Hepatocyte (in vitro differentiated cells): Measurements from ENCODE around the gene RPL10A. TPM values are rescaled to one million over a fixed set of nuclear protein-coding genes. Genes with fewer than 3 reads are reported as not detected.

Source experiments
- DNase-seq: peaks from one replicate; pipeline ENCODE4 v3.0.0-alpha.2; 2016; ENCODE audit warnings: low spot score
- H2AFZ ChIP-seq: fragments of 200-600 bp; sonication (generic); 2 replicates; pipeline ENCODE4 v1.6.0; 2016; ENCODE audit warnings: antibody characterized with exemption, mild to moderate bottlenecking
- H3K27ac ChIP-seq: fragments of 200-600 bp; sonication (generic); 2 replicates; pipeline ENCODE4 v1.5.1; 2016; ENCODE audit warnings: mild to moderate bottlenecking
- H3K27me3 ChIP-seq: fragments of 200-600 bp; sonication (generic); 2 replicates; pipeline ENCODE4 v1.6.1; 2016
- H3K36me3 ChIP-seq: fragments of 200-600 bp; sonication (generic); replicated peaks from 2 replicates; pipeline ENCODE4 v1.5.1; 2016; ENCODE audit warnings: low read depth; ENCODE audit not compliant: insufficient read depth
- H3K4me1 ChIP-seq: fragments of 200-600 bp; sonication (generic); 2 replicates; pipeline ENCODE4 v1.5.1; 2016; ENCODE audit warnings: mild to moderate bottlenecking, moderate library complexity; ENCODE audit not compliant: insufficient read depth
- H3K4me2 ChIP-seq: fragments of 200-600 bp; sonication (generic); 2 replicates; pipeline ENCODE4 v1.6.0; 2016
- H3K4me3 ChIP-seq: fragments of 200-600 bp; sonication (generic); 2 replicates; pipeline ENCODE4 v1.5.1; 2016; ENCODE audit warnings: mild to moderate bottlenecking
- H3K79me2 ChIP-seq: fragments of 200-600 bp; sonication (generic); 2 replicates; pipeline ENCODE4 v1.6.0; 2017; ENCODE audit warnings: mild to moderate bottlenecking
- H3K9me2 ChIP-seq: fragments of 200-600 bp; sonication (generic); replicated peaks from 2 replicates; pipeline ENCODE4 v1.6.0; 2017; ENCODE audit warnings: mild to moderate bottlenecking; ENCODE audit not compliant: insufficient read depth
- H3K9me3 ChIP-seq: fragments of 200-600 bp; sonication (generic); 2 replicates; pipeline ENCODE4 v1.5.1; 2016; ENCODE audit warnings: low read depth, mild to moderate bottlenecking
- H4K20me1 ChIP-seq: fragments of 200-600 bp; sonication (generic); 2 replicates; pipeline ENCODE4 v1.6.0; 2016; ENCODE audit warnings: mild to moderate bottlenecking; ENCODE audit not compliant: insufficient read depth, poor library complexity, severe bottlenecking
- EZH2 ChIP-seq: fragments of 200-600 bp; sonication (generic); IDR thresholded peaks from 2 replicates; pipeline ENCODE4 v1.6.1; 2016; ENCODE audit warnings: antibody characterized with exemption, mild to moderate bottlenecking, borderline replicate concordance
- EZH2phosphoT487 ChIP-seq: fragments of 200-600 bp; sonication (generic); IDR thresholded peaks from one replicate; pipeline ENCODE4 v1.6.1; 2018; ENCODE audit warnings: antibody characterized with exemption, mild to moderate bottlenecking, low read depth, moderate library complexity; ENCODE audit not compliant: unreplicated experiment, severe bottlenecking
- WGBS: methylation state at CpG from one replicate; pipeline ENCODE4 v1.1.6; 2016; ENCODE audit warnings: low lambda C conversion rate; ENCODE audit errors: missing lambda C conversion rate; 5-methylcytosine and 5-hydroxymethylcytosine counted together
- polyA plus RNA-seq: library from polyadenylated mRNA; unstranded; fragments of >200 nt; fragmentation: Nextera tagmentation; extraction: Ambion mirVana; gene quantifications from 2 replicates; pipeline ENCODE4 v1.2.1, GENCODE V29; 2016
- total RNA-seq: library from RNA; depleted of rRNA; stranded (reverse); fragments of >200 nt; gene quantifications from 2 replicates; pipeline ENCODE4 v1.2.3, GENCODE V29; 2014
- TF ChIP-seq, protein P1 (sequence below): fragments of 200-600 bp; sonication (generic); IDR thresholded peaks from 2 replicates; pipeline ENCODE4 v1.5.1; 2016; ENCODE audit warnings: antibody characterized with exemption, mild to moderate bottlenecking; ENCODE audit not compliant: poor library complexity

The RPL10A gene
- total and polyA plus RNA-seq, 2 experiments from 2014 or later, result 308 to 1,102 TPM

DNA sequence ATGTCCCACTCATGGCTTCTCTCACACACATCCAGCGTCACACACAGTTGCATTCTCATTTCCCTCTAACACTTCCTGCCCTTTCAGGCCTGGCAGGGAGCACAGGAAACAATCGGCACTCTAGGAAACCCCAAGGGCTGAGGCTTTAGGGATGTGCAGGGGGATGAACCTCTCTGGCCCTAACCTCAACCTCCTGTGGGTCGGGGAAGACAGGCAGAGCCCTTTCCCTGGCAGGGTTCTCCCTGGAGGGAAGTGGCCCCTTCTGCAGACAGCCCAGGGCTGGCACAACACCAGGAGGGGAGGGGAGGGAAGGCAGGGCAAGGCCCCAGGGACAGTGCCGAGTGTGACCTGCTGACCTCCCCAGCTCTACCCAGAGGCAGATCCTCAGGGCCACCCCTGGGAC is 26.0 kb downstream of the RPL10A start:
- no peaks in the 10 kb centered on the region for H3K27me3 ChIP-seq
- peaks cover 48% of the 10 kb centered on the region for H4K20me1 ChIP-seq
- 42% methylated on average over 4 of the region's 4 CpGs for WGBS
- DNase-seq, result no peak
- peaks cover 95% of the 10 kb centered on the region for H3K79me2 ChIP-seq
- no peaks in the 10 kb centered on the region for H3K9me2 ChIP-seq
- H3K4me2 ChIP-seq, result peak overlapping the region; percentile 97
- no peak overlapping the region for H3K4me3 ChIP-seq
- peak overlapping the region; percentile 97 for H3K27ac ChIP-seq
- H3K9me3 ChIP-seq, result no peaks in the 10 kb centered on the region
- peaks cover 75% of the 10 kb centered on the region for H3K4me1 ChIP-seq
- H3K36me3 ChIP-seq, result no peaks in the 10 kb centered on the region
- H2AFZ ChIP-seq, result no peak overlapping the region
- no peak for TF ChIP-seq EZH2
- TF ChIP-seq, protein P1, sequence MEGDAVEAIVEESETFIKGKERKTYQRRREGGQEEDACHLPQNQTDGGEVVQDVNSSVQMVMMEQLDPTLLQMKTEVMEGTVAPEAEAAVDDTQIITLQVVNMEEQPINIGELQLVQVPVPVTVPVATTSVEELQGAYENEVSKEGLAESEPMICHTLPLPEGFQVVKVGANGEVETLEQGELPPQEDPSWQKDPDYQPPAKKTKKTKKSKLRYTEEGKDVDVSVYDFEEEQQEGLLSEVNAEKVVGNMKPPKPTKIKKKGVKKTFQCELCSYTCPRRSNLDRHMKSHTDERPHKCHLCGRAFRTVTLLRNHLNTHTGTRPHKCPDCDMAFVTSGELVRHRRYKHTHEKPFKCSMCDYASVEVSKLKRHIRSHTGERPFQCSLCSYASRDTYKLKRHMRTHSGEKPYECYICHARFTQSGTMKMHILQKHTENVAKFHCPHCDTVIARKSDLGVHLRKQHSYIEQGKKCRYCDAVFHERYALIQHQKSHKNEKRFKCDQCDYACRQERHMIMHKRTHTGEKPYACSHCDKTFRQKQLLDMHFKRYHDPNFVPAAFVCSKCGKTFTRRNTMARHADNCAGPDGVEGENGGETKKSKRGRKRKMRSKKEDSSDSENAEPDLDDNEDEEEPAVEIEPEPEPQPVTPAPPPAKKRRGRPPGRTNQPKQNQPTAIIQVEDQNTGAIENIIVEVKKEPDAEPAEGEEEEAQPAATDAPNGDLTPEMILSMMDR, result no peak
- TF ChIP-seq EZH2phosphoT487, result no peak

DNA sequence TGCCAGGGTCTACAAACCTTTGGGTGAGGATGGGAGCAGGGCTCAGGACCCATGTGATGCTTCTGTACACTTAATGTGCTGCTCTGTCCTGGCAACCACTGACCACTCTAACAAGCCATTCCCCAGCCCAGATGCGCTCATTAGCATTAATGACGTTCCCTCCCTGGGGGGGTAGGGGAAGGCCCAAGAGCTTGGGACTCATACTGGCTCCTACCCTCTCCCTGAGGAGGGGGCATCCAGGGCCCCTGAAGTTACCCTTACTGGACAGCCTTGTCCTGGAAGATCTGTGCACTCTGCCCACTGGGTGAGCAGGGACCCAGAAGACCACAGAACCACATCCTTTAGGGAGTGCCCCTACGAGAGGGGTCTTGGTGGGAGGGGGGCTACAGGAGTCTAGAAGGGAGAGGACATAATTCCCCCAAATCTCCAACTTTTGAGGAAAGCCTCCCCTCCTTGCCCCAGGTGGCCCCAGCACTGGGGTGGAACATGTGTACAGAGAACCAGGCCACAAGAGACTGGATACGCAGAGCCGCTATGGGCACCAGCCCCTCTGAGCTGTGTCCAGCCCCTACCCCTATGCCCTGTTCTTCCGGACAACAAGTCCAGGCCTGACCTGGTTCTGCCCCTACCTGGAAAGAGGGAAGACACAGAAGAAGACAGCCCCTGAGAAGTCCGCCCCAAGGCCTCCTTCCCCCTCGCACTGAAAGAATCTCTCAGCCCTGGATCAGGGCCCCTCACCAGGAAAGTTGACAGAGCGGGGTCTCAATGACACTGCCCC is 27.2 kb downstream of the RPL10A start:
- no peak for TF ChIP-seq EZH2
- TF ChIP-seq, protein P1, result no peak
- TF ChIP-seq EZH2phosphoT487, result no peak
- Histone ChIP-seq H3K27me3 (no peaks in the 10 kb centered on the region), H3K9me3 (no peaks in the 10 kb centered on the region), H3K27ac (peak overlapping the region; percentile 99), H3K4me1 (peaks cover 62% of the 10 kb centered on the region), H3K4me3 (peak overlapping the region; percentile 92), H3K36me3 (no peaks in the 10 kb centered on the region), H3K9me2 (no peaks in the 10 kb centered on the region), H3K4me2 (peak overlapping the region; percentile 97), H3K79me2 (peaks cover 89% of the 10 kb centered on the region), H2AFZ (peak overlapping the region; percentile 58), H4K20me1 (peaks cover 39% of the 10 kb centered on the region)
- no peak for DNase-seq
- 36% methylated on average over 6 of the region's 9 CpGs for WGBS

DNA sequence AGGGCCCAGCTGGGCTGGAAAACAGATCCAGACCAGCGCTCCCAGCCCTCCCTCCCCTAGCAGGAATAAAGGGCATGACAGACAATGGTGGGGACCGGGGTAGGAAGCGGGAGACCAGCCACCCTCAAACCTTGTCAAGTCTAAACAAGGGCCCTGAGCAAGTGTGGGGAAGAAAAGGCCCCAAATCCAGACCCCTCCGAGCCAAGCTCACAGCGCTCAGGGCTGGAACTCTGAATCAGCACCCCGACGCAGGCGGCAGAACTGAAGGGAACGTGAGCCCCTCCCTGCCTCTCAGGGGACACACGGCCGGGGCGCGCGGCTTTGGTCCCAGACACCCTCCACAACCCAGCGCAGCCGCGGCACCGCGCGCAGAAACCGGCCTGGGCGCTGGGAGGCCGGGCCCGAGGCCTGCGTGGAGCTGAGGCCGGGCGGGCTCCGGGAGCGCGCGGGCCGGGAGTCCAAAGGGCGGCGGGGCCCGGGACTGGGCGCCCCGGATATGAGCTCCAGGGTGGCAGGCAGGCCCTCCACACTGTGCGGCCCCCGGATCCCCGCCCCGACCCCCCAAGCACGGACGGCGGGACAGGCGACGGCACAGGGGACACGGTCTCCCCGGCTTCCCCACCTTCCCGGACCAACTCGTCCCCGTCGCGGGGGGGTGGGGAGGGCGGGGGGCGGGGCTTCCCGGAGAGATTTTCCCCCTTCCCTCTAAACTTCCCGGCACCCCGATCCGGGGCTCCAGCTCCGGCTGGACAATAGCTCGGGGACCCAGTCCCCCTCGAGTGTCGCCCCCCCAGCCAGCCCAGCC is 28.0 kb downstream of the RPL10A start:
- peaks cover 54% of the 10 kb centered on the region for H3K4me1 ChIP-seq
- peak overlapping the region; percentile 99 for H3K27ac ChIP-seq
- H3K36me3 ChIP-seq, result no peaks in the 10 kb centered on the region
- H3K79me2 ChIP-seq, result peaks cover 81% of the 10 kb centered on the region
- H3K4me3 ChIP-seq, result peak overlapping the region; percentile 92
- peak overlapping the region; percentile 58 for H2AFZ ChIP-seq
- TF ChIP-seq, protein P1, result no peak
- no peak for TF ChIP-seq EZH2phosphoT487
- no peak for TF ChIP-seq EZH2
- H4K20me1 ChIP-seq, result peaks cover 31% of the 10 kb centered on the region
- peak; percentile 85 for DNase-seq
- no peaks in the 10 kb centered on the region for H3K9me3 ChIP-seq
- H3K9me2 ChIP-seq, result no peaks in the 10 kb centered on the region
- WGBS, result 0% methylated on average over 14 of the region's 63 CpGs
- H3K27me3 ChIP-seq, result no peaks in the 10 kb centered on the region
- peak overlapping the region; percentile 97 for H3K4me2 ChIP-seq
